SK-N-MC (cell line): ENCODE measurements around the gene THUMPD1.

Experiments
- EZH2 ChIP-seq: fragments of 200-600 bp; sonication (generic); IDR thresholded peaks from one replicate; pipeline ENCODE4 v1.6.1; 2017; ENCODE audit warnings: antibody characterized with exemption
- FOXP2 ChIP-seq: optimal IDR thresholded peaks from 2 replicates; pipeline ENCODE3; 2011; ENCODE audit warnings: mild to moderate bottlenecking, moderate library complexity; ENCODE audit not compliant: insufficient read depth; ENCODE audit errors: extremely low read length, control extremely low read depth
- POLR2AphosphoS5 ChIP-seq: IDR thresholded peaks from 2 replicates; pipeline ENCODE4 v1.6.1; 2012; ENCODE audit warnings: mild to moderate bottlenecking, low read depth, low read length, borderline replicate concordance

GRCh38 chr16:20762404-20763123 is 20.9 kb upstream of the THUMPD1 start:
- TF ChIP-seq EZH2 (no peak), POLR2AphosphoS5 (no peak), FOXP2 (no peak)
